Suppressor macrophage treated with lipopolysaccharide for 1 hour (primary cell): Measurements from ENCODE around the gene GFM1.
A peak's percentile ranks its signal among the peaks of the same experiment; 100 is the strongest.
"Not testable (repeated sequence)": the region's sequence is repeated elsewhere in the genome, so short reads cannot be mapped to it uniquely, and the experiment has no call there.

Experiments used
- DNase-seq, 3 donors: peaks; one replicate each; pipeline ENCODE4 v3.0.0-alpha.2; 2020 to 2022

Gene GFM1

GRCh38 chr3:158679547-158680000 lies 35.2 kb downstream of the GFM1 start:
- DNase-seq: peak in 2 of 3 donors; percentile 28 to 36

GRCh38 chr3:158680861-158681260 lies 36.5 kb downstream of the GFM1 start:
- no peak for DNase-seq

- peak; percentile 11 to 54 (median 53) for DNase-seq
Observed at GRCh38 chr3:158683230-158683962, 39.1 kb downstream of the GFM1 start.

DNA sequence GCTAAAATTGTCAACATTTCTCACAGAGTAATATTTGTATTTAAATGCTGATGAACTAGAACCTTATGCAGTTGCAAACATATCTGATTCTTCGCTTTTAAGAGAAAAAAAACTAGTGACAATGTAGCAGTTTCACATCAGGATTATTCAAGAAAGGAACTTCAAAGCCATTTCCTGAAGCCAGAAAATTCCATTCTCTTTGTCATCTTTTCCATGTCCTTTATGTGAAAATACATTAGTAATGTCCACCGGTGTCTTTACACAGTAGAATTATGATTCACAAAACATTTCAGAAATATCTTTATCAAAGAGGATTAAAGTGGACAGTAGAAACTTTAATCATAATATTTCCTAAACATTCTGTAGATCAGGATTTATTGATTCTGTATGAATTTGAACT lies 40.8 kb downstream of the GFM1 start:
- no peak for DNase-seq

DNA sequence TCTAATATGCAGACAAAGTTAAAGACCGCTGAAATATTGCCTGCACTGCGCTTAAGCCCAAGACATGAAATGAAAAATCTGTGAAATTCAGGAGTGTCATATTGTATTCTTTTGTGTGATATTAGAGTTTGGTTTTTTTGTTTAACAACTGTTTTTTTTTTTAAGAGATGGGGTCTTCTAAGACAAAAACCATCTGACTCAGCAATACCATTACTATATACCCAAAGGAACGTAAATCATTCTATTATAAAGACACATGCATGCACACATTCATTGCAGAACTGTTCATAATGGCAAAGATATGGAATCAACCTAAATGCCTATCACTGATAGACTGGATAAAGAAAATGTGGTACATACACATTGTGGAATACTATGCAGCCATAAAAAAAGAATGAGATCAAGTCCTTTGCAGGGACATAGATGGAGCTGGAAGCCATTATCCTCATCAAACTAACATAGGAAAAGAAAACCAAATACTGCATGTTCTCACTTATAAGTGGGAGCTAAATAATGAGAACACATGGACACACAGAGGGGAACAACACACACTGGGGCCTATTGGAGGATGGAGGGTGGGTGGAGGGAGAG lies 49.6 kb downstream of the GFM1 start:
- DNase-seq: not testable (repeated sequence)

- DNase-seq: no peak
Observed at GRCh38 chr3:158696618-158697017, 52.3 kb downstream of the GFM1 start.

- peak in 2 of 3 donors; percentile 7 to 20 for DNase-seq
Observed at GRCh38 chr3:158700559-158700958, 56.2 kb downstream of the GFM1 start.

DNA sequence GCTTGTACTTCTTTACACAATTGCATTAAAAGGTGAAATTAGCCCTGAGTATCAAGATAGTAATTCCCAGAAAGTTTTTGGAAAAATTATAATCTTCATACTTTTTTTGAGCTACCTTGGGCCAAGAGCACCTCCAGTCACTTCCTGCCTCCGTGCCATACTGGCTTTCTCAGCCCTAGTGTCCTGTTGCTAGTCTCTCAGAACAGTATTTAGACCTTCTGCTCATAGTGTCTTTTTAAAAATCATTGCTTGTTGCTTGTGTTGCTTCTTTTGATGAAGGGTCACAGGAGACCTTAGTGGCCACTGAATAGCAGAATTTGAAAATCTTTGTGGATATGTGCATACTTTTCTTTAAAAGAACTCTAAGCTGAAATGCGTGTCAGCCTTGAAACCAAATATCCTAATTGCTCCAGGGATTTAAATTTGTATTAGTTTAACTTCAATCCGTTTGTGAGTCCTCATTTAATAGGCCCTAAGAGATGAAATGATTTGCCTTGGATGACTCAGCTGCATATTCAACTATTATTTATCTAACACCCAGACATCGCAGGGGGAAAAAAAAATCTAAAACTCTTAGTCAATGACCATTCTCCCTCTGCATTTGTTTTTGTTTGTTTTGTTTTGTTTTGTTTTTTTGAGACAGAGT lies 57.2 kb downstream of the GFM1 start:
- no peak for DNase-seq

DNA sequence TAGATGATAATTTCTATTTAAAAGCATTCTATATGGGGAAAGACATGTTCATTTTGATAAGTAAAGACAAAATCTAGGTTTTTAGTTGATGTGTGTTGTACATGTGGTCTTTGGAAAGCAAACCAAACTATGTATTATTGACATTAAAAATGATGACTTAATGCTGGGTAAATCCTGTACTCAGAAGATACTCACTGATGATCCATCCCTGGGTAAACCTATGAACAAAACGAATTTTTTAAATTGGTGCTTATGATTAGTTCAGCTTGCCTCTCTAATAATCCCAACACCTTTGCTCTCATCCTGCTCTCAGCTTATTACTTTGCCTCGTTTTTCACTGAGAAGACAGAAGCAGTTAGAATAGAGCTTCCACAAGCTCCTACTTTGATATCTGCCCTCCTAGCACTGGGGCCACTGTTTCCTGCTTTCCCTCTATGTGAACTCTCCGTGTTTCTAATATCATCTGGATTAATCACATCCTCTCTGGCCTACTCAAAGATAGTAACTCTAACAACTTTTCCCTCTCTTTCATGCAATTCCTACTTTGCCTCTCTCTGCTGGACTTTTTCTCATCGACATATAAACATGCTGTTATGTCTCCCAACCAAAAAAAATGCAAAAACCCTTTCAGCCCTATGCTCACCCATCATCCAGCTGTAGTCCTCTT lies 58.6 kb downstream of the GFM1 start:
- DNase-seq: no peak

DNA sequence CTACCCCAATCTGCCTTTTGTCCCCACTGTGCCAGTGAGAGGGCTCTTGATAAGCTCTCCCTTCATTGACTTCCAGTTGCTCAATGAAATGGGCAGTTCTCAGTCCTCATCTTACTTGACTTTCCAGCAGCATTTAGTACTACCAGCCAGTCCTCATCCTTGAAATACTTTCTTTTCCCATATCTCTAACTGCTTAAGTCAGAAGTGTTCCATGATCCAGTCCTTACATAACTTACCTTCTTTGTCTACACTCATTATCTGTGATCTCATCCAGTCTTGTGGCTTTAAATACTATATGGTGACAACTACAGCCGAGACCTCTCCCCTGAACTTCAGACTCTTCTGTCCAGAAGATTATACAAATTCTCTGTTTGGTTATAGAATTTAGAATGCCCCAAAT lies 59.2 kb downstream of the GFM1 start:
- no peak for DNase-seq

DNA sequence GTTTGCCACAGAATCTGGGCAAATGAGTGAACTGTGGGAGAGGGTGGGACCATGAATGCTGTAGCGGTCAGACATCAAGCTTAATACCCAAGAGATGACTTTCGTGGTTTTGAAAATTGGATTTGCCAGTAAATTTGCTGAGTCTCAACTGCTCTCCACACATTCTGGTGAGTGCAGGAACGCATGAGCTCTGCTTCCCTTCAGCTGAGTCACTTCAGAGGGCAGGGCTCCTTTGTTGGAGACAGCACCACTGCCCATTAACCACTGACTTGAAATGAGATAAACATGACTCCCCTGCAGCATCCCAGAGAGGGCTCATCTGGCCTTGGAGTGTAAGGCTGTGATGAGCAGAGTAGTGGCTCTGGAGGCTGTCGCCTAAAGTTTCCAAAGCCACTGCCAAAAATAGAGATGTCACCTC lies 65.3 kb downstream of the GFM1 start:
- DNase-seq: peak; percentile 61 to 72 (median 71)

DNA sequence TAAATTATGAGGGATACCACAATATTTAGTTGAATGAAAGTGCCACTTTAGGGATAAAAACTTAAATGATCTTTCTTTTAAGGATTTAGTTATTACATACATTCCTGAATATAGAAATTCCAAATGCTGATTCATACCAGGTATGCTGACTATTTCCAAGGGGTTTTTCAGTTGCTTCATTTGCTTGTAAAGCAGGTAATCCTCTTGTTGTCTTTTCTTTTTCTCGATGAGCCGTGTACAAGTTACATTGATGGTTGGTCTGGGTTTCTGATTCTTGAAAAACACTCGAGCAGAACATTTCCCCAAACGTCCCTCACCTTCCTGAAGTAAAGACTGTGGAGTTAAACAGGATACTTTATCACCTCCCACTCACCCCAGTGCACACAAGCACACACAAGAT lies 66.3 kb downstream of the GFM1 start:
- DNase-seq: no peak

DNA sequence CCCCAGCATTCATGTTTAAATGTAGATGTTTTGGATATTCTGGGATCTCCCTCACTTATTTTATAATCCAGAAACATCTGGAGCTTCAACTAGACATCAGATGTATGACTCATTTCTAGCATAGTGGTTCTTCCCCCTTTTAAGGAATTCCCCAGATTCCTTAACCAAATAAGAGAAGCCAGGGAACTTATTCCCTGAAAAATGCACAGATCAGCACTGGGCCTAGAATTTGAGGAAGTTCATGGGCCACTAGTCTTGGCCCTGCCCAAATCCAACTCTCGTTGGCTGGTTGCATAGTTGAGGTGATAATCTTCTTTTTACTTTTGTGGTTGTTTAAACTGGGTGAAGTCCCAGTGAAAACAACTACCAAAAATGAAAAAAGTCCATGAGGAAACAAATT lies 67.6 kb downstream of the GFM1 start:
- DNase-seq: peak; percentile 83 to 97 (median 94)

GRCh38 chr3:158712443-158712842 lies 68.1 kb downstream of the GFM1 start:
- peak in 1 of 3 donors; percentile 12 for DNase-seq

- peak; percentile 82 to 83 (median 82) for DNase-seq
Observed at GRCh38 chr3:158713094-158713499, 68.8 kb downstream of the GFM1 start.

GRCh38 chr3:158717576-158717975 lies 73.2 kb downstream of the GFM1 start:
- DNase-seq: no peak

- DNase-seq: no peak
Observed at GRCh38 chr3:158718490-158719170, 74.3 kb downstream of the GFM1 start.

DNA sequence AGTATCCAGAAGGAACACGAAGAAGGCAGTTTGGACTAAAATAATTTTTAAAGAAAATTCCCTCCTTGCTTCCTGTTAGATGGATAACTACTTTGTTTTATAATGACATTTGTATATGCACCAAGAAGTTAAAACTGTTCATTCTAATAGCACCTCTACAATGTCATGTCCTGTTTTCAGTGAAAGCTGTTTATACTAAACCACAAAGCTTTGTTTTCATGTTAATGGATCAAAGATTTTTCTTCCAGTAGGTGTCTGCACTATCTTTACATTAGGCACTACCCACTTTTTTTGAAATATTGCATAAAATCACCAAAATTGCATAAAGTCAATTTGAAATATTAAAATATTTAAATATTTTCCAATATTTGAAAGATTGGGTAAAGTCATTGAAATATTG lies 77.8 kb downstream of the GFM1 start:
- no peak for DNase-seq

DNA sequence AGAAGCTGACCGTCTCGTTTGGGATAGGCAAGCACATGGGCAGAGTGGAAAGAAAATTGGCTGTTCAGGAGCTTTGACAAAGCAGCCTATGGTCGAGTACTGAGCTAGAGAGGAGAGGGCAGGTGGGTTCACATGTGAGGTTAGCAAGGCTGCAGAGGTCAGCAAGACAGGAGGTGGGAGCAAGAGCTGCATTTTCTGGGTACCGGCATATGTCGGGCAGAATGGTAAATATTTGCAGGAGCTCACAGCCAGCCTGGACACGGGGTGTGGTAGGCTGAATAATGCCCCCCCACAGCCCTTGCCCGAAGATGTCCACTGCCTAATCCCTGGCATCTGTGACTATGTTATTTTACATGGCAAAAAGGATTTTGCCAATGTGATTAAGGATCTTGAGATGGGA lies 79.7 kb downstream of the GFM1 start:
- DNase-seq: no peak

DNA sequence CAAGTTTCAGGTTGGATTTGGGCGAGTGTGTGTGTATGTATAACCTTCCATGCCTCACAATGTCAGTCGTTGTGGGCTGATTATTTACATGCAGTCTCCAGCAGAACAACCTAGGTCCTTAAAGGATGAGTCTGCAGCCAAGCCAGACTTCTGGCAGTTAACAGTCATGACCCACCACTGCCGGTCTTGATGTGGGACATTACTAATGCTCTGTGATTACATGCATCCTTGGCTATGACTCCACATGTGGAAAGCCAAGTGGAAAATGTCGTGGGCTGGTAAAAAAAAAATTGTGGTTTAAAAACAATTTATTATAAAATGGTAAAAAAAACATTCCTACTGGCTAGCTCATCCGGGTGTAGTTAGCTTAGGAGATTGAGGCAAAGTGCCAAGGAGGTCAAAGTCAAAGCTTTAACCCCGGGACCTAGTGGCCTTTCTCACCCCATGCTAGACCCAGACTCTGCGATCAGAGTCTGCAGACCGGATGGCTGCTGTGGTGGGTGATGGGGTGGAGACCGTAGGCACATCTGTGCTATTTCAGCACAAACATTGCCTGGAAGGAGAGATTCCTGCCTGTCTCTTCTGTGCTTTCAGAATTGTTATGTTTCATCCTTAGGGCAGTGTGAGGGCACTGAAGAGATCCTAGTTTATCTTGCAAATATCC lies 81.2 kb downstream of the GFM1 start:
- DNase-seq: peak; percentile 51 to 61 (median 57)

DNA sequence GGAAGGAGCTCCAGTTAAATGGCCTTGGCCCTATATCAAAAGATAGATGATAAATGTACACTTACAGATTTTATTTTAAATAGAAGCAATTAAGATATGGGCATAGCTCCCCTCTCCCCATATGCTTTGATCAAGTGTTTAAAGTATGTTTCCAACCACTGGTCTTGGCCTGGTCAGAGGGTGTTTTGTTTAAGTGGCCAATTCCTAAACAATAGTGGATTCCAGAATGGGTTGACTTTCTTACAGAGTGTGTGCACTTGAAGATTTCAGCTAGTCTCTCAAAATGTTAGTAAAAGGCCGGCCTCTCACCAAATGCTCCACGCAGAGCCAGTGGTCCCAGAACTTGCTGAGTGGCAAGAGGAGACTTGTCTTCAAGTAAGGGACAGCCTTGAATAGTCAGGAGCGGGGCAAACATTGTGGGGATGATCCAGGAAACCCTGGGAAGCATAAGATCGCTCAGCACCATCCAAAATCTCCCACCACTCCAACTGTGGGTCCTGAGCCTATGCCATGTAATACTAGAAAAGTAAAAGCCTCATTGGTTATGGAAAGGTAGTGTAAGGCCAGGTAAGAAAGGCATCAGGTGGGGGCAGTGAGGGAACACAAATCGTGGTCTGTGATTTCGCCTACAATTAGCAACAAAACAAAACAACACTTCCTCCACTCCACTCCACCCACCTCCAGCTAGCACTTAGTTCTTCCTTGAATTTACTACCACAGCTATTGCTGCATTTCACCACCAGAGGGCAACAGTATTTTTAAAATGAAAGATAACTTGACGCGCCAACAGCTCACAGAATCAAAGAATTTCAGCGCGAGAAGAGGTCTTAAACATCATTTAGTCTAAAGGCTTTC lies 83.1 kb downstream of the GFM1 start:
- peak; percentile 79 to 91 (median 89) for DNase-seq
